ENCODE measurements around the gene NINL.

- TF ChIP-seq CTCF (IDR thresholded peaks at IDR 0.05) (no peak), POLR2AphosphoS5 (IDR thresholded peaks at IDR 0.05) (no peak), POLR2A (IDR thresholded peaks at IDR 0.05) (no peak), EP300 (IDR thresholded peaks at IDR 0.05; ENCODE audit: low read depth) (no peak)
Observed at GRCh38 chr20:25535762-25536161, 49.6 kb downstream of the NINL start.
